GM23338 (cell line): ENCODE results near the gene DLX3. TPM values are rescaled to one million over a fixed set of nuclear protein-coding genes. Genes with fewer than 3 reads are reported as not detected.

Experiments
- ATAC-seq: fragments of 200-7000 bp; cut with Tn5 transposase; 3 replicates; pipeline ENCODE4 v1.9.1; 2020
- DNase-seq: peaks from one replicate; pipeline ENCODE4 v3.0.0-alpha.2; 2015; ENCODE audit warnings: low spot score
- H2AFZ ChIP-seq: fragments of 200-600 bp; sonication (generic); 2 replicates; pipeline ENCODE4 v1.8.0; 2016; ENCODE audit warnings: antibody characterized with exemption, mild to moderate bottlenecking, moderate library complexity
- H3F3A ChIP-seq: fragments of 200-600 bp; sonication (generic); replicated peaks from 2 replicates; pipeline ENCODE4 v1.8.0; 2017; ENCODE audit warnings: antibody characterized with exemption, mixed run types, low read depth
- H3K27ac ChIP-seq: fragments of 200-600 bp; sonication (generic); 2 replicates; pipeline ENCODE4 v1.6.1; 2016; ENCODE audit warnings: low read depth
- H3K27me3 ChIP-seq: fragments of 200-600 bp; sonication (generic); 2 replicates; pipeline ENCODE4 v1.8.0; 2016; ENCODE audit warnings: mild to moderate bottlenecking, mixed run types, moderate library complexity; ENCODE audit not compliant: insufficient read depth
- H3K36me3 ChIP-seq: fragments of 200-600 bp; sonication (generic); 2 replicates; pipeline ENCODE4 v1.8.0; 2016; ENCODE audit warnings: mild to moderate bottlenecking; ENCODE audit not compliant: insufficient read depth
- H3K4me1 ChIP-seq: fragments of 200-600 bp; sonication (generic); 2 replicates; pipeline ENCODE4 v1.8.0; 2016; ENCODE audit warnings: mild to moderate bottlenecking, moderate library complexity; ENCODE audit not compliant: insufficient read depth
- H3K4me2 ChIP-seq: fragments of 200-600 bp; sonication (generic); 2 replicates; pipeline ENCODE4 v1.7.1; 2017; ENCODE audit warnings: mixed run types
- H3K4me3 ChIP-seq: fragments of 200-600 bp; sonication (generic); 2 replicates; pipeline ENCODE4 v1.6.1; 2016; ENCODE audit warnings: mixed run types
- H3K79me2 ChIP-seq: fragments of 200-600 bp; sonication (generic); replicated peaks from 2 replicates; pipeline ENCODE4 v1.8.0; 2017; ENCODE audit warnings: mild to moderate bottlenecking; ENCODE audit not compliant: insufficient read depth
- H3K9me2 ChIP-seq: fragments of 200-600 bp; sonication (generic); 2 replicates; pipeline ENCODE4 v1.8.0; 2017; ENCODE audit not compliant: insufficient read depth
- H4K20me1 ChIP-seq: fragments of 200-600 bp; sonication (generic); replicated peaks from 2 replicates; pipeline ENCODE4 v1.8.0; 2017; ENCODE audit warnings: mild to moderate bottlenecking; ENCODE audit not compliant: insufficient read depth
- H3K27ac Mint-ChIP-seq: 2 replicates; pipeline ENCODE4 v1.8.0; 2020; ENCODE audit warnings: inconsistent platforms, mild to moderate bottlenecking, moderate library complexity, mixed read lengths
- H3K27me3 Mint-ChIP-seq: 3 replicates; pipeline ENCODE4 v1.8.0; 2022; ENCODE audit warnings: low read depth, mild to moderate bottlenecking, moderate library complexity, mixed read lengths, inconsistent platforms; ENCODE audit not compliant: insufficient read depth, poor library complexity
- H3K36me3 Mint-ChIP-seq: 3 replicates; pipeline ENCODE4 v1.8.0; 2021; ENCODE audit warnings: low read depth, mild to moderate bottlenecking, inconsistent platforms, moderate library complexity, mixed read lengths
- H3K4me1 Mint-ChIP-seq: 3 replicates; pipeline ENCODE4 v1.8.0; 2020; ENCODE audit warnings: mild to moderate bottlenecking, inconsistent platforms, mixed read lengths
- H3K4me3 Mint-ChIP-seq: 3 replicates; pipeline ENCODE4 v1.8.0; 2021; ENCODE audit warnings: moderate library complexity, mild to moderate bottlenecking, inconsistent platforms, mixed read lengths
- H3K9me3 Mint-ChIP-seq: 3 replicates; pipeline ENCODE4 v1.8.0; 2020; ENCODE audit warnings: moderate library complexity, mild to moderate bottlenecking, inconsistent platforms, mixed read lengths
- CREB1 ChIP-seq: fragments of 250-450 bp; sonication (Bioruptor Pico); IDR thresholded peaks from 2 replicates; pipeline ENCODE4 v1.5.0; 2020; ENCODE audit warnings: low read depth, mild to moderate bottlenecking, moderate library complexity
- CTCF ChIP-seq, 2 experiments: fragments of 200-600 bp in 1 of 2; sonication (generic) in 1 of 2; conservative IDR thresholded peaks; 2 replicates each; pipeline versions ENCODE4 v1.5.1 to v1.6.1; 2016 to 2017; ENCODE audit warnings: antibody characterized with exemption in 2 of 2, low read depth in 2 of 2, mild to moderate bottlenecking in 2 of 2, moderate library complexity in 1 of 2
- ETS1 ChIP-seq: IDR thresholded peaks from 2 replicates; pipeline ENCODE4 v1.6.1; 2016; ENCODE audit warnings: antibody characterized with exemption
- EZH2 ChIP-seq: fragments of 200-600 bp; sonication (generic); IDR thresholded peaks from one replicate; pipeline ENCODE4 v1.8.0; 2017; ENCODE audit warnings: antibody characterized with exemption, mild to moderate bottlenecking, low read depth; ENCODE audit not compliant: unreplicated experiment
- EZH2phosphoT487 ChIP-seq: fragments of 200-600 bp; sonication (generic); IDR thresholded peaks from one replicate; pipeline ENCODE4 v1.8.1; 2018; ENCODE audit warnings: antibody characterized with exemption; ENCODE audit not compliant: unreplicated experiment
- JUNB ChIP-seq: IDR thresholded peaks from one replicate; pipeline ENCODE4 v1.6.1; 2016; ENCODE audit warnings: antibody characterized with exemption; ENCODE audit not compliant: unreplicated experiment
- NANOG ChIP-seq: IDR thresholded peaks from 2 replicates; pipeline ENCODE4 v1.6.1; 2016; ENCODE audit warnings: antibody characterized with exemption, borderline replicate concordance
- POLR2AphosphoS5 ChIP-seq: IDR thresholded peaks from 2 replicates; pipeline ENCODE4 v1.6.1; 2016; ENCODE audit warnings: antibody characterized with exemption, low read depth
- REST ChIP-seq: IDR thresholded peaks from one replicate; pipeline ENCODE4 v1.6.1; 2018; ENCODE audit warnings: antibody characterized with exemption; ENCODE audit not compliant: unreplicated experiment
- STAT1 ChIP-seq: IDR thresholded peaks from one replicate; pipeline ENCODE4 v1.6.1; 2016; ENCODE audit warnings: antibody characterized with exemption; ENCODE audit not compliant: unreplicated experiment
- ZNF114 ChIP-seq: fragments of 250-450 bp; sonication (Bioruptor Pico); IDR thresholded peaks from 2 replicates; pipeline ENCODE4 v1.5.0; 2020; ENCODE audit warnings: mild to moderate bottlenecking, moderate library complexity
- ZNF331 ChIP-seq: fragments of 250-450 bp; sonication (Bioruptor Pico); IDR thresholded peaks from 2 replicates; pipeline ENCODE4 v1.5.0; 2020; ENCODE audit warnings: low read depth, mild to moderate bottlenecking, moderate library complexity
- ZNF462 ChIP-seq: fragments of 250-450 bp; sonication (Bioruptor Pico); IDR thresholded peaks from 2 replicates; pipeline ENCODE4 v1.5.0; 2020; ENCODE audit warnings: mild to moderate bottlenecking, moderate library complexity
- polyA plus RNA-seq: library from polyadenylated mRNA; unstranded; fragments of >200 nt; fragmentation: Nextera tagmentation; extraction: Ambion mirVana; gene quantifications from 2 replicates; pipeline ENCODE4 v1.2.1, GENCODE V29; 2016
- total RNA-seq: library from RNA; depleted of rRNA; stranded (reverse); fragments of >200 nt; shearing (Covaris generic); gene quantifications from 2 replicates; pipeline ENCODE4 v1.2.3, GENCODE V29; 2014

DLX3 gene
- total and polyA plus RNA-seq, 2 experiments from 2014 or later, result 0.14 to 0.27 TPM

- no peak overlapping the region; the same call in 2 of the 3 replicates for H3K4me3 Mint-ChIP-seq
- no peaks in the 10 kb centered on the region for H3K9me3 Mint-ChIP-seq
- Histone ChIP-seq H3K4me2 (no peak overlapping the region), H3K9me2 (no peaks in the 10 kb centered on the region), H3F3A (no peaks in the 10 kb centered on the region), H3K36me3 (no peaks in the 10 kb centered on the region), H3K27me3 (no peaks in the 10 kb centered on the region), H4K20me1 (no peaks in the 10 kb centered on the region), H3K4me1 (peaks cover 4% of the 10 kb centered on the region; the same call in 1 of the 2 replicates), H3K27ac (no peak overlapping the region), H3K79me2 (no peaks in the 10 kb centered on the region), H2AFZ (no peak overlapping the region), H3K4me3 (no peak overlapping the region)
- H3K4me1 Mint-ChIP-seq, result peaks cover 14% of the 10 kb centered on the region; the same call in 2 of the 3 replicates
- H3K27ac Mint-ChIP-seq, result no peak overlapping the region
- H3K36me3 Mint-ChIP-seq, result no peaks in the 10 kb centered on the region
- H3K27me3 Mint-ChIP-seq, result peaks cover 5% of the 10 kb centered on the region
- TF ChIP-seq EZH2, result no peak
- no peak for TF ChIP-seq REST
- TF ChIP-seq STAT1, result no peak
- no peak for TF ChIP-seq CREB1 (CRISPR knock-in tag)
- TF ChIP-seq CTCF (conservative IDR thresholded peaks at IDR 0.05; ENCODE audit: low read depth in 2 of 2), result no peak
- TF ChIP-seq ZNF331, result no peak
- no peak for TF ChIP-seq ZNF462 (CRISPR knock-in tag)
- TF ChIP-seq EZH2phosphoT487, result no peak
- TF ChIP-seq ETS1, result no peak
- TF ChIP-seq NANOG, result no peak
- no peak for TF ChIP-seq POLR2AphosphoS5
- TF ChIP-seq JUNB, result no peak
- TF ChIP-seq ZNF114 (CRISPR knock-in tag), result no peak
- no peak; the same call in 2 of the 3 replicates for ATAC-seq
- no peak for DNase-seq
Observed at GRCh38 chr17:50036455-50037261, 41.6 kb upstream of the DLX3 start.
